ENCODE measurements around the gene CD82.

DNA sequence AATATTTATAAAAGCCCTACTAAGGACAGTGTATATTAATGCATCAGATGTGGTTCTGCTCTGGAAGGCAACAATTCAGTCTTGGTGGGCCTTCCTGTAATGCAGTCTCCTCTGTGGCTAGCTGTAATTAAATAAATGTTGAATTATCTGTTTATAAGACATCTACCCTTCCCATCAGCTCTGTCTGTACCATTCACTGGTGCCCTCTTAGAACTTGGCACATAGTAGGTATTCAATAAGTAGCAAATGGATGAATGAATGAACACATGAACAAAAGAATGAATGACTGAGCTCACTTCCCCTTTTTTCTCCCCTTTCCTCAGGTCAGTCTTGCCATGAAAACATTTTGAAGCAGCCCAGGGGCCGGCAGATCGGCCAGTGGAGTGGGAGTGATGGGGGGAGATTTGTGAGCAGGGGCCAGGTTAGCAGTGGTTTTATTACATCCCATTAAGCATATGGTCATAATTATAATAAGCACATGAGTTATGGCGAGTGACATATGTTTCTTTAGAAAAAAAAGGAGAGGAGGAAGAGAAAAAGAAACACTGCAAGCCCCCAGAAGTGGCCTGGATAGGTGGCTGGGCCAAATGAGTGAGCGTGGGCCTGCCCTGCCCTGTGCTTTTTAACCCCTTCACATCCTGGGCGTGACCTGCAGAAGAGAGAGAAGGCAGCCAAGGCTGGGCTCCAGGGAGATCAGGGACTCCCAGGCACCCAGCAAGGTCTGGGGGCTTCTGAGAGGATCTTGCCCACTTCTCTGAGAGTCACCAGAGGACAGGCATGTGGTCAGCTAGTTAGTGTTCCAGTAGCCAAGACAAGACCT lies 48.6 kb upstream of the CD82 start:
- TF ChIP-seq, protein P1, sequence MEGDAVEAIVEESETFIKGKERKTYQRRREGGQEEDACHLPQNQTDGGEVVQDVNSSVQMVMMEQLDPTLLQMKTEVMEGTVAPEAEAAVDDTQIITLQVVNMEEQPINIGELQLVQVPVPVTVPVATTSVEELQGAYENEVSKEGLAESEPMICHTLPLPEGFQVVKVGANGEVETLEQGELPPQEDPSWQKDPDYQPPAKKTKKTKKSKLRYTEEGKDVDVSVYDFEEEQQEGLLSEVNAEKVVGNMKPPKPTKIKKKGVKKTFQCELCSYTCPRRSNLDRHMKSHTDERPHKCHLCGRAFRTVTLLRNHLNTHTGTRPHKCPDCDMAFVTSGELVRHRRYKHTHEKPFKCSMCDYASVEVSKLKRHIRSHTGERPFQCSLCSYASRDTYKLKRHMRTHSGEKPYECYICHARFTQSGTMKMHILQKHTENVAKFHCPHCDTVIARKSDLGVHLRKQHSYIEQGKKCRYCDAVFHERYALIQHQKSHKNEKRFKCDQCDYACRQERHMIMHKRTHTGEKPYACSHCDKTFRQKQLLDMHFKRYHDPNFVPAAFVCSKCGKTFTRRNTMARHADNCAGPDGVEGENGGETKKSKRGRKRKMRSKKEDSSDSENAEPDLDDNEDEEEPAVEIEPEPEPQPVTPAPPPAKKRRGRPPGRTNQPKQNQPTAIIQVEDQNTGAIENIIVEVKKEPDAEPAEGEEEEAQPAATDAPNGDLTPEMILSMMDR (IDR thresholded peaks at IDR 0.05; ENCODE audit: insufficient read depth, low read length, poor library complexity, severe bottlenecking) = no peak
- TF ChIP-seq EZH2phosphoT487 (conservative IDR thresholded peaks at IDR 0.05; ENCODE audit: low read length) = no peak

Measured in SU-DHL-6 (cell line).